A549 treated with ZK216348 at 1 μM for 4 hours (cell line): ENCODE data around the gene UBE2V1. TPM values are rescaled to one million over a fixed set of nuclear protein-coding genes. Genes with fewer than 3 reads are reported as not detected.

Experiments
- total RNA-seq: library from RNA; stranded (reverse); fragments of 200-300 nt; extraction: Qiagen RNA extraction; gene quantifications from 5 replicates; pipeline ENCODE4 v1.2.3, GENCODE V29; 2022; ENCODE audit warnings: low read depth

UBE2V1 gene
- 99.3 to 202 TPM (median 111 TPM) in 5 replicates for total RNA-seq

GRCh38 chr20:50112512-50113419 lies at the start of gene UBE2V1:
TSS of gene UBE2V1 (minus strand) at chr20:50113150. CDS start at chr20:50113128, 22 bp downstream.

GRCh38 chr20:50153500-50154377 lies 40.8 kb upstream of the UBE2V1 start, which contains the start of gene PEDS1:
TSS of gene PEDS1 (minus strand) at chr20:50153723. CDS start at chr20:50153637, 86 bp downstream.

Other genes starting within 250 kb of the UBE2V1 start
- gene SPATA2, start 197.6 kb downstream of the UBE2V1 start, total RNA-seq: 5.3 to 8.8 TPM (median 8.3 TPM) in 5 replicates
- gene RNF114, start 176.8 kb downstream of the UBE2V1 start, total RNA-seq: 51.1 to 68.2 TPM (median 58.4 TPM) in 5 replicates
- 7.7 to 15.0 TPM (median 12.8 TPM) in 5 replicates for gene SNAI1, start 130.2 kb downstream of the UBE2V1 start, total RNA-seq
- gene PEDS1, start 40.6 kb upstream of the UBE2V1 start, total RNA-seq: 35.9 to 59.4 TPM (median 53.5 TPM) in 5 replicates
- gene CEBPB, start 77.7 kb upstream of the UBE2V1 start, total RNA-seq: 136 to 385 TPM (median 308 TPM) in 5 replicates